ENCODE data around the gene KCNQ1.

KCNQ1 gene

GRCh38 chr11:2657697-2658284 is 213.0 kb downstream of the KCNQ1 start:
- in situ Hi-C loops (cut with MboI; ENCODE audit: low sequenced_read_pairs): no loop called here

DNA sequence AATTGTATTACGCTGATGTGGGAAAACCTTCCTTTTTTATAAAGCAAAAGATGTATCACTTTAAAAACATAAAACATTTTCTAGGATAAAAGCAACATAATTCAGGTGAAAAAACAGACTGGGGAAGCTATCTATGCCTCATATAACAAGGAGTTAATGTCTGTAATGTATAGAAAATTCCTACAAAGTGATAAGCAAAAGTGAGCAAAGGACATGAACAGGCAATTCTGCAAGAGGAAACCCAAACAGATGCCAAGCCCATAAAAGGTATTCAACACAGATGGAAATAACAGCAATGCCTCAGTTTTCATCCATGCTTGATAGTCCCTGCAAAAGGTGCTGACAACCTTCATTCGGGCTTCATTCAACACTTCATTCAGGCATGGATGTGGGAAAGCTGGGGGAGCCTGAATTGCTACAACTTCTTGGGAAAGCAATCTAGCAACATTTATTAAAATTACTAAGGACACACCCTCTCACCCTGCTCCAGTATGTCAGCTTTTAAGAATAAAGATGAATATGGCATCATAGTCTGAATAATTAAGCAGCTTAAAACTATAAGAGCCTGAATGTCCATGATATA is 215.6 kb downstream of the KCNQ1 start:
- in situ Hi-C loops (cut with MboI; ENCODE audit: low sequenced_read_pairs): no loop called here

DNA sequence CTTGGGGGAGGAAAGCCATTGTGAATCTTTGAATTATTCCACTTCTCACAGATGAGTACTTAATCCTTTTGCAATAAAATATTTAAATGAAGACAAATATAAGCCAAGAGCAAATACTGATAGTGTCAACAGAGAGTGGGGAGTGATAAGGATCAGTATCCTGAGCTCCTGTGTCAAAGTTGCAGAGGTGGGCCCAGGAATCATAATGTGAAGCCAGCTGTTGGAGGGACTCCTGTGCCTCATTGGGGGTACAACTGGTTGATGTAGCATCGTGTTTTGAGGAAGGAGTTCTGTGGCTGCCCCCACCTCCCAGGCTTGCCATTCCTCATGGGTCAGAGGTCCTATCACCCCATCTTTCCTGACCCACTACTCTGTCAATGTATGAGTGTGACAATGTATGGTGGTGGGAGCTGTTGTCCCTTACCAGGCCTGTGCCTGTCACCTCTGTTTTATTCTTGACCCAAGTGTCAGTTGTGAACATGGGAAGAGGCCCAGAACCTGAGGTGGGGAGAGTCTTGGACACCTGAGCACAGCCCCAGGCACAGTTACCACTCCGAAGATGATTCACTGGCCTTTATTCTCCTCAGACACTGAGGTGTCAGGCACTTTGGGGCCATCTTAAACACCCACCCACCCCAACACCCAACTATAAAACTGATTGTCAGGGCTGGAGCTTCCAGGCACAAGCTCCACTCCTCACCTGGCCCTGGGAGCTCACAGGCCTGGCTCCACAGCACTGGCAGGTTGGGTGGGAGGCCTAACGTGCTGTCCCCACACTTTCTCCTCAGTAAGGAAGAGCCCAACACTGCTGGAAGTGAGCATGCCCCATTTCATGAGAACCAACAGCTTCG is 216.6 kb downstream of the KCNQ1 start:
- in situ Hi-C loops (cut with MboI; ENCODE audit: low sequenced_read_pairs): no loop called here

DNA sequence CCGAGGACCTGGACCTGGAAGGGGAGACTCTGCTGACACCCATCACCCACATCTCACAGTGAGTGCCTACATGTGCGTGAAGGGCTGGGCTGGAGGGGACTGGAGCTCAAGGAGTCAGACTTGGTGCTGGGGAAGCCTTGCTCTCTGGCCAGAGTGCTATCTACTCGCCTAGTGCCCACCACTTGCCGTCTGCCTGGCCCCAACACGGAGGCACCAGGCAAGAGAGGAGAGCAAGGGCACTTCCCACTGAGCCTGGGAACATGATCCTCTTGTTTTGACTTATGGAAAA is 217.2 kb downstream of the KCNQ1 start:
- in situ Hi-C loops (cut with MboI; ENCODE audit: low sequenced_read_pairs): no loop called here

DNA sequence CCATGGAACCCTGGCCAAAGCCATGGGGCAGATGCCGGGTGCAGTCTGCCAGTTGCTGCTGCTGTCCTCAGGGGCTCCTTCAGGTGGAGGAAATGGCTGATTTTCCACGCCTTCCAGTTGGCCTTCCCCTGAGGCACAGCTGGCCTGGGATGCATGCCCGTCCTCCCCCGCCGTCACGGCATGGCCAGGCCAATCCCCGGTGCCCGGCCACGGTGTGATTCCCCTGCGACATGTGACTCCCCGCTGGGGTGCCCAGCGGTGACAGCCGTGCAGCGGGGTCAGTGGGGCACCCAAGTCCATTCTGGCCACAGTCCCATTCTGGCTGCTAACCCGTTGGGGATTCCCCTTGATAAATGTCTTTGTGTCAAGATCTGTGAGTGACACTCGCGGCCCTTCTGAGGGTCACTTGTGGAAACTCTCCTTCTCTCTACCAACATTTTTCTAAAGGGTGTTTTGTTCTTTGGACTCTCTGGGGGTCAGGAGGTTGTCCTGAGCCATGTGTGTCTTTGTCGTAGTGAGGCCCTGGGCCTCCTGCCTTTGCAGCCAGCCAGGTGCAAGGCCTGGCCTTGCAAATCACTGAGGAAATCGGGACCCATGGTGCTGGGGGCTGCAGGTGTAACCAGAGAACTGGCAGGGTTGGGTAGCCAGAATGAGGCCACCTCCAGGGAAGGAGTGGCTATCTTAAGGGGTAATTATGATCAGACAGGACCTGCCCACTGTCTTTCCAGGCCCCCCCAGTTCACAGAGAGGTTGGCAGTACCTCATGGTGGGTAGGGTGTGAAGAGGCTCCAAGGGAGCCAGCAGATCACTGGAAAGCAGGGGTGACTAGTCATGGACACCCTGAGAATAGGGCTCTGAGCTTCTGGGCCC is 217.9 kb downstream of the KCNQ1 start:
- in situ Hi-C loops (cut with MboI; ENCODE audit: low sequenced_read_pairs): no loop called here

GRCh38 chr11:2663506-2663905 is 218.7 kb downstream of the KCNQ1 start:
- in situ Hi-C loops (cut with MboI; ENCODE audit: low sequenced_read_pairs): no loop called here

DNA sequence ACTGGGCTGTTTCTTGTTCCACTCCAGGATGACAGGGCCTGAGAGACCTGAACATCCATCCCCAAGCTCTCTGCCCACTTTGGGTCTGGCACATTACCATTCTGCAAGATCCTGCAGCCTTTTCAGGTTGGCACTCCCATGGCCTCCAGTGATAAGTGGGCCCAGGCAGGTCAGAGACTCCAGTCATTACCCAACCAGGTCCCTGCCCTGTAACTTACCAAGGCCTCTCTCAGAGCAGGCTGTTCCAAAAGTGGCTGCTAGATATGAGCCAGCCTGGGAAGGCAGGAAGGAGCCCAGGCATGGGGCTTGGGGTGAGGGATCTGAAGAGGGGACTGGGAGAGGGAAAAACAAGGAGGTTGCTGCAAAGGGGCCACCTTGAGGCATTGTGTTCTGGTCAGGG is 219.1 kb downstream of the KCNQ1 start:
- in situ Hi-C loops (cut with MboI; ENCODE audit: low sequenced_read_pairs): no loop called here

DNA sequence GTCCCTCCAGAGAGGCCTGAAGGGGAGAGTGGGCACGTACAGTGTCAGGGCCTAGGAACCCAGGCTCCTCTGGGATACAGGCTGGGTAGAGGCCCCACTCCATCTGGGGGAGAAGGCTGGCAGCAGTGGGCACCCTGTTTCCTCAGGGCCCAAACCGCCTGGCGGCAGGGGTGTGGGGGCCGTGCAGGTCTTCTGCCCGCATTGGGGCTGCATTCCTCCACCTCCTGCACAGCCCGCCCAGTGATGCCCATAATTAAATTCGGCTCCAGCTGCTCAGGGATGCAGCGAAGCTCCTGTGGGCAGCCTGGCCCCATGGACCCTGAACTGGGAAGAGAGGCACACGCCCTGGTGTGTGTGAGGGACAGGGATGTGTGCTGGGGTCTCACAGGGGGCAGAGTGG is 219.6 kb downstream of the KCNQ1 start:
- in situ Hi-C loops (cut with MboI; ENCODE audit: low sequenced_read_pairs): no loop called here

DNA sequence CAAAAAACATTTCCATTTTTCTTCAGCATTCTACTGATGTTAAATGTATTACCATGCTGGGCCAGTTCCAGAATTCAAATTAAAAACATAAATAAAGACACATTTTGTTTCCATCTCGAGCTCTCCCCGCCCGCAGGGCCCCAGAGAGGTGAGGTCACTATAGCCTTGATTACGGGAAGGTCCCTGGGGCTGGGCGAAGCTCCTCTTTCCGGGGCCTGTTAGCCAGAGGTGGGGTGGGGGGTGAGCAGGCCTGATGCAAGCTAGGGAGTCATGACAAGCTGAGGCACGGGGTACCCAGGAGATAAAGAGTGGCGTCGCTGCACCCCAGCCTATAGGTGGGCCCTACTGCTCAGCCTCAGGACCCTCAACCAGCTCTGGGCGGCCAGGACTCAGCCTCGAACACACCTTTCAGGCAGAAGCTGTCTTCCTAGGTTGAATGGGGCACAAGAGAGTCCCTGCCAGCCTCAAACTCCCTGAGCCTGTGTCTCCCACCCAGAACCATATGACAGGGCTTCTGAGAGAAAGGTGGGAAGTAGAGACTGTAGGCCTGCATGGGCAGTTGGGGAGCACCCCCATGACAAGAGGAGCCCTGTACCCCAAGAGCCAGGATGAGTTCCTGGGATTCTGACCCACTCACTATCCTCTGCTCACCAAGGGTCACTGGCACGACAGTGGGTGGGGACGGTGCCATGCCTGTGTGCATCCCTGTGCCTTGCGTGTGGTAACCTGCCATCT is 220.2 kb downstream of the KCNQ1 start:
- in situ Hi-C loops (cut with MboI; ENCODE audit: low sequenced_read_pairs): no loop called here

DNA sequence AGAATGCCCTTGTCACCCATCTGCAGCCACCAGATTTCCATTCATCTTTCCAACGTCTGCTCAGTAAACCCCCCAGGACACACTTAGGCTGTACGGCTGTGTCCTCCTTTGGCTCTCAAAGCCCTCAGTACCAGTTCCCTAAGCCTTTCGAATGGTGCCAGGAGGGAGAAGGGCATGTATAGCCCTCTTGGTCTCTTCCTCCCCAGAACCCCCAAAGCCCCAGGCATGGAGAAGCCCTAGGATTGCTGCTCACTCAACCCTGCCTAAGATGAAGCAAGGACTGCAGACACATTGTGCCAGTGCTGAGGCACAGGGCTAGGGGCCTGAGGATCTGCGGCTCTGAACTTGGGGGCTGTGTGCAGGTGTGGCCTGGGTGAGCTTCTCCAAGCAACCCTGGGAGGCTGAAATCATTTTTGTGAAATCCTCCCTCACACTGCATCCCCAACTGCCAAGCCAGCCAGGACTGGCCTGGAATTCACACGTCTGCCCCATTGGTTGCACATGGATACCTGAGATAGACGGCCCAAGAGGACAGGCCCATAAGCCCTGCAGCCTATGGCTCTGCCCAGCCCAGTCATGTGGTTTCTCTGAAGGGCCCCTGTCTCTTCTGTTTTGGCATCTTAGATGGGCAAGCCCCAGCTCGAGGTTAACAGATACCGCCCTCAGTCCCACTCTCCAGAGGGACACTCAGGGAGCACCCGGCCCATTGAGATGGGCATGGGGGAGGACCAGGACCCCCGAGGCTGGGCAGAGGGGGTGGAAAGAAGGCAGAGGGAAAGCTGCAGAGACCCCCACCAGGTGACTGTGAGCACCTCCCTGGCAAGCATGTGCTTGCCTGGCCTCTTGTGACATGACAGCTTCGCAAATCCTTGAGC is 221.0 kb downstream of the KCNQ1 start:
- in situ Hi-C loops (cut with MboI; ENCODE audit: low sequenced_read_pairs): no loop called here

DNA sequence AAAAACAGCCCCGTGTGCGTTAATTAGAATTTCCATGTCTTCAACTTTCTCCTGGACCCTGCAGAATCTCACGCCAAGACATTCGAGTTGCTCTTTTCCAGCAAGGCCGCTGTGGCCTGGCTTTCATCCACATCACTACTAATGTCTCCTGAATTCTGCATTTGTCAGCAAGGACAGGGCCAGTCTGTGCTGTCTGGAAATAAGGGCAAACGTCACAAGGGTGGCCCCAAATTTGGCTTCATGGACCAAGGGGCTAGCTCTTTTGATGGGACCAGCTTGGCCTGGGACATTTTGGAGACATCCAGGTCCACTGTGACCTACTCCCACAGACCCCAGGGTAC is 221.6 kb downstream of the KCNQ1 start:
- in situ Hi-C loops (cut with MboI; ENCODE audit: low sequenced_read_pairs): no loop called here

DNA sequence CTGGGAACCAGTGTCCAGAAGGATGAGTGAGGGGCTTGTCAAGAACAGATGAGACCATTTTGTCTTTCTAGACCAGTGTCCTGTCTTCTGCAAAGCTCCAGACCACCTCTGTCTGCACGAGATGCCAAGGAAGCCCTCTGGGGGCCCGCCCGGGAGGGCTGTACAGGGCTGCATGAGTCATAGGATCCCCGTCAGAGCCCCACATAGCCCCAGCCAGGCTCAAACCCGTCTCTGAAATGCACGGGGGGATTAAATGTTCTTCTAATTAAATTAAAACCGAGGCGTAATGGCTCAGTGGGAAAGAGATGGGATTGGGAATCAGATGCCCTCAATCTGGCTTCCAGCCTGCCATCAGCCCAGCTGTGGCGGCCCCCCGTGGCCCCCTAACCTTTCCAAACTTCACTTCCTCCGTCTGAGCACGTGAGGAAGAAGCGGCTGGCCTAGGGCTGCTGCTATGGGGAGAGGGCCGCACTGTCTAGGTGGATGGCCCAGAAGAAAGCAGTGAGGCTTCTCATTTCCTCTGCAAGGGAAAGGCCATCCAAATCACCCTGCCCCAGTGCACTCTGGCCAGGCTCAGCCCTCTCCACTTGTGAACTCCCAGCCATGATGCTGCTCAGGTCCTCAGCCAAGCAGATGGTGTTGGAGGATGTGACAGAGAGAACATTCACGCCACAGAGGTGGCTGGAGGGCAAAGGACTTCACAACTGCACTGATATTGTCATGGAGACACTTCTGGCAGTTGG is 222.2 kb downstream of the KCNQ1 start:
- in situ Hi-C loops (cut with MboI; ENCODE audit: low sequenced_read_pairs): no loop called here

DNA sequence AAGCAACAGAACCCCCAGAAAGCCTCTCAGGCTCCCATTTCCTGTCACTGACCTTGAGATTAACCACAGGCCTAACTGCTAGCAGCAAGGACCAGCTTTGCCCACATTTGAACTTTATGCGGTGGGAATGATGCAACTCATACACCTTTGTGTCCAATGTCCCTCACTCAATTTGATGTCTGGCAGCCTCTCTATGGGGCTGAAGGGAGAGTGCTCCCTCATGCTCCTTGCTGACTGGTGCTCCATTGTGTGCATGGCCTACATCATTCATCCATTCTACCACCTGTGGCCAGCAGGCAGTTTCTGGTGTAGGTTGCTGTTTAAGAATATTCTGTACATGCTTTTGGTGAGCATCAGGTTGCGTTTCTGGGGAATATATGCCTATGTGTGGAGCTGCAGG is 223.1 kb downstream of the KCNQ1 start:
- in situ Hi-C loops (cut with MboI; ENCODE audit: low sequenced_read_pairs): no loop called here

GRCh38 chr11:2668876-2669275 is 224.1 kb downstream of the KCNQ1 start:
- in situ Hi-C loops (cut with MboI; ENCODE audit: low sequenced_read_pairs): no loop called here

DNA sequence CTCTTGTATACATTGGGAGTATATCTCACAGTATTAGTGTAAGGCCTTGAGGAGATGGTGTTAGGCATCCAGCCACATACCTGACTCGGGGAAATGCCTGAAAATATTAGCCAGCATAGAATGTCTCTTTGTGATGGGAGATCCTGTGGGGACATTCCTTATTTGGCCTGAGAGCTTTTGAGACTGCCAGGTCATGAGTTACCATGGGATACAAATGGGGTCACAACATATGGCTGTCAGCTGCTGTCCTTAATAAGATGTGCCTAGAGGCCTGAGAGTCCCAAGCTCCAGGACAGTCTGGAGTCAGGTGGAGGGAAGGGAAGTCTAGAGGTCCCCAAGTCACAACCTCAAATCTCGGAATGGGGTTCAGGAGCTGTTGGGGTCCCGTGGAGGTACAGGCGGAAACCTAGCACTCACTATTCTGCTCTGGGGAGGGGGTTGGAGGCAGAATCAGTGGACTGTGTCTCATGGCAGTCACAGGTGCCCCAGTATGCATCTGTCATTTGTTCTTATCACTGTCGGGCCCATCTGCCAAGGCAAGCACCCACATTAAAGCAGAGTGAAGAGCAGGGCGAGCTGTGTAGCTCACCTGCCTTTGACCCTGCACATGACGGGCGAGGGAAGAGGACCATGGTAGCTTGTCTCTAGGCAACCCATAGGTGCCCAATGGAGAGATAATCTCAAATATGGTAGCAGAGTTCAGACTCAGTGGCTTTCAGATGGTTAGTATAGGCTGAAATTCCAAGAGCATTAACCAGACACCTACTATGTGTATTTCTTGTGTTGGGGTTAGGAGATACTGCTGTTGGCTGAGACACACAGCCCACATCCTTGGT is 225.0 kb downstream of the KCNQ1 start:
- in situ Hi-C loops (cut with MboI; ENCODE audit: low sequenced_read_pairs): no loop called here

DNA sequence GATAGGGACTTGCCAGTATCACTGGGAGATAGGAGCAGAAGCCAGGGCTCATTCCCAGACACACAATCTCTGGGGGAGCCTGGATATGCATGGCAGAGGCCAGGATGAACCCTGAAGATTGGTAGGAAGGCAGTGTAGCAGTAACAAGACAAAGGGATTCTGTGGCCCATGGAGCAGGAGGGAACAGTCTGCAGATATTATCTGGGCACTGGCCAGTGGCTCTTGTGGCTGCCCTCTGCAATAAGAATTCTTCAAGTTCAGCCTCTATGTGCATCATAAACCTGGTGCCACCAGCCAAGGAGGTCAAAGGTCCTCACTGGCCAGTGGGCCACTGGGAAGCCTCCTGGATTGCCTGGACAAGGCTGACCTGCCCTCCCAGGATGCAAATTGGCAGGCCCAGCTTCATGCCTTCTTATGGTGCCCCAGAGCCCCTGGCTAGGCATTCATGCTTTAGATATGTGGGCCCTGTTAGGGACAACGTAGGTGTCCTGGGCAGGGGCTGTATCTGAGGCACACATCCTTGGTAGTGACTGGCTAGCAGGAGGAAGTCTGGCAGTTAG is 225.8 kb downstream of the KCNQ1 start:
- in situ Hi-C loops (cut with MboI; ENCODE audit: low sequenced_read_pairs): no loop called here

DNA sequence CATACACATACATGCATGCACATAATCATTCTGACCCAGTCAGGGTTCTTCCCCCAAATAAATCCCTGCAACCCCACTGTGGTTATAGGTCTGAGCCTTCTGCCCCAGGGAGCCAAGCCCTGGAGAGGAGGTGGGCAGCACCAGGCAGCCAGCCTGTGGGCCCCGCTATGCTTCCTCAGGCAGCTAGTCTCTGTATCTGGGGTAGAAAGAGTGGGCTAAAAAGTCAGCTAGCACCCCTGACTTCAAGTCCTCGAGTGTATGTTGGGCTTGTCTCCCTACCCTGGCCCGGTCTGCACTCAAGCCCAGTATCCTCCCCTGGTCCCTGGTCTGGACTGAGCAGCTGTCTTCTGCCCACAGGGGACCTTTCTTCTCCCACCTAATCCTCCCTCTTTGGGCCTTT is 226.9 kb downstream of the KCNQ1 start:
- in situ Hi-C loops (cut with MboI; ENCODE audit: low sequenced_read_pairs): no loop called here

DNA sequence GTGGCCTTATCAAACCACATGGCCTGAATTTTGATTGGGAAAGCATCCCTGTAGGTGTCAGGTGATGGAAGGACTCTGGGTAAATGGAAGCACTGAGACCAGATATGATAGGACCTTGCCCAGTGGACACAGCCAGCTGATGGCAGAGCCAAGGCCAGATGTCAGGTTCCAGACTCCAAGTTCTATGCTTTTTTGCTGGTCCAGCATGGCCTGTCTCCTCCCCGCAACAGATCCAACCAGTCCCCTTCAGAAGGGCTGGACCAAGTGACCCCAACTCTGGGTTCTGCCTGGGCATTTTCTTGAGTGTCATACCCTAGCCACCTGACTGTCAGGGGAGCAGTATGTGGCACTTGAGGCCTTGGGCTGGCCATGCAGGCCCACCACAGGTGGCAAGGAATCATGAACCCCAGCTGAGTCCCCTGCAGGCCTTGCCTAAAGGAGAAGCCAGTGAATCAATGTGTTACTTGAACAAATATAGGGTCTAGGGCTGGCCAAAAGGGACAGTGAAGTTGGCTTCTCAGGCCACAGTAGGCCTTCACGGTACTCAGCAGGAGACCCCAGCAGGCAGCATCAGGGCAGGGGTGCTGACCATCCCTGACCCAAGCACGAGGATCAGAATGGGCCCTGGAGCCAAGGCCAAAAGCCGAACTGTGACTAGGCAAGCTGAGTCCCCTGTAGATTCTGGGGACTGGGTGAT is 227.9 kb downstream of the KCNQ1 start:
- in situ Hi-C loops (cut with MboI; ENCODE audit: low sequenced_read_pairs): no loop called here

Data from hTERT RPE-1 (cell line).